DOHH2 (cell line): ENCODE data around the gene CDH10.

Experiments
- CTCF ChIP-seq: fragments of 200-600 bp; sonication (generic); IDR thresholded peaks from one replicate; pipeline ENCODE4 v1.5.1; 2014; ENCODE audit warnings: antibody characterized with exemption, mild to moderate bottlenecking, low read depth, low read length; ENCODE audit not compliant: poor library complexity, severe bottlenecking
- EZH2phosphoT487 ChIP-seq: fragments of 200-600 bp; sonication (generic); IDR thresholded peaks from 2 replicates; pipeline ENCODE4 v1.6.1; 2017; ENCODE audit warnings: borderline replicate concordance, mild to moderate bottlenecking, antibody characterized with exemption, low read length, moderate library complexity, mixed read lengths

DNA sequence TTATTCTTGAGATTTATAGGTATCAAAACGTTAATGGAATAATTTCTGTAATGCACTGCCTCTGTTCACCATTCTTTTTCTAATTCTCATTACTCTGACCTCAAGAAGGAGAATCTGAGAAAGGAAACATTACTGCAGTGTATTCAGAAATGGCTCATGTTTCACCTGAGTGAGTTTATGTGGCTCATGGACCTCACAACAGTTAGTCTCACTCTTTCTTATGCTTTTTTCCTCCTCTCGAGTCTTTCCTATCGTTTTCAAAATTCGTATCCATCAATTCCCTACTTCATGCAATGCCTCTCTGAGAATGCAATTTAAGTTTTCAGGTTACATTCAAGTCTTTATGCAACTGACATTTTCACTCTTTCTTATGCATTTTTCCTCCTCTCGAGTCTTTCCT, 9.6 kb downstream of the CDH10 start:
- TF ChIP-seq CTCF (no peak), EZH2phosphoT487 (no peak)
